Limb (tissue), 2 donors: Measurements from ENCODE around the gene AP5Z1.

Experiments used
- DNase-seq, 2 donors: peaks; one replicate each; pipeline ENCODE4 v3.0.0-alpha.2; 2016; ENCODE audit errors: extremely low spot score in 2 of 2

AP5Z1 gene

GRCh38 chr7:4819560-4820404 lies 44.4 kb downstream of the AP5Z1 start:
- DNase-seq: peak; percentile 8 to 34

GRCh38 chr7:4820405-4820966 lies 45.1 kb downstream of the AP5Z1 start:
- no peak for DNase-seq

- DNase-seq: no peak
These were observed 45.6 kb downstream of the AP5Z1 start for GRCh38 chr7:4820967-4821471.

- no peak for DNase-seq
These were observed 47.3 kb downstream of the AP5Z1 start for GRCh38 chr7:4822677-4823076.

DNA sequence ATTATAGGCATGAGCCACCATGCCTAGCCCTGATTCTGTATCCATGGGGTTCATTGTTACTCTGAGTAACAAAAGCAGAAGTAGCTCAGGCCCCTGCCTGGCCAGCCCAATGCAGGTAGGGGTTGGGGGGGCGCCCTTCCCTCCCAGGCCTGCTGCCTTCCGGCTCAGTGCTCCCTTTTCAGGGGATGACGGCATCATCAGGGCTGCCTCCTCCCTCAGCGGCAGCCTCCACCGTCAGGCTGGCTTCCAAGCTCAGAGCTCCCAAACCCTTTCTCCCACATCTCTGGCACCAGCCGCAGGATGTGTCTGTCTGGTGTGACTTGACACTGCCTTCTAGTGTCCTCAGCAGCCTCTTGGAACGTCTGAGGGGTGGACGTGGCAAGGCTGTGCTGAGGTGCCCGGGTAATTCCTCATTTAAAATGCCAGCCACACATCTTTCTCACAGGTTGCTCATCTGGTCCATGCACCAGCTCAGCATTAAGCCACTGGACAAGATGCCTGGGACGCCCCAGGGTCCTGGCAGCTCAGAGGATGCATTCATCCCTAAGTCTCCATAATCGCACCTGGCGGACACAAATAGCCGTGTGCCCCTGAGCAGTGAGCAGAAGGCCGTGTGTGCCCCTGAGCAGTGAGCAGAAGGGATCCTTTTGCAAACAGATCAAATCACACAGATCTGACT lies 48.2 kb downstream of the AP5Z1 start:
- no peak for DNase-seq

GRCh38 chr7:4824120-4824775 lies 48.8 kb downstream of the AP5Z1 start:
- DNase-seq: no peak

DNA sequence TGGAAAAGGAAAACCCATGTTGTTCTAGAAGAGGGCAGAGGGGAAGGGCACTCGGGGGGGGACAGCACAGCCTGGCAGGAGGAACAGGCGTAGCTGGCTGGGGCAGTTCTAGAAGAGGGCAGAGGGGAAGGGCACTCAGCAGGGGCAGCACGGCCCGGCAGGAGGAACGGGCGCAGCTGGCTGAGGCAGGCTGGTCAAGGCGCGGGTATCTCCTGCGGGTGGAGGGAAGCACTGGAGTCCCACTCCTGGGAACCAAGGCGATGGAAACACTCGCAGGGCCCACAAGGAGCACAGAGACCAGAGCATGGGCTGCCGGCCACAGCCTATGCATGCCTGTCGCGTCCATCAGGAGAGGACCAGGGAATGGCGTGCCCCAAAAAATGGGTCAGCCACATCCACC lies 49.7 kb downstream of the AP5Z1 start:
- DNase-seq: no peak

DNA sequence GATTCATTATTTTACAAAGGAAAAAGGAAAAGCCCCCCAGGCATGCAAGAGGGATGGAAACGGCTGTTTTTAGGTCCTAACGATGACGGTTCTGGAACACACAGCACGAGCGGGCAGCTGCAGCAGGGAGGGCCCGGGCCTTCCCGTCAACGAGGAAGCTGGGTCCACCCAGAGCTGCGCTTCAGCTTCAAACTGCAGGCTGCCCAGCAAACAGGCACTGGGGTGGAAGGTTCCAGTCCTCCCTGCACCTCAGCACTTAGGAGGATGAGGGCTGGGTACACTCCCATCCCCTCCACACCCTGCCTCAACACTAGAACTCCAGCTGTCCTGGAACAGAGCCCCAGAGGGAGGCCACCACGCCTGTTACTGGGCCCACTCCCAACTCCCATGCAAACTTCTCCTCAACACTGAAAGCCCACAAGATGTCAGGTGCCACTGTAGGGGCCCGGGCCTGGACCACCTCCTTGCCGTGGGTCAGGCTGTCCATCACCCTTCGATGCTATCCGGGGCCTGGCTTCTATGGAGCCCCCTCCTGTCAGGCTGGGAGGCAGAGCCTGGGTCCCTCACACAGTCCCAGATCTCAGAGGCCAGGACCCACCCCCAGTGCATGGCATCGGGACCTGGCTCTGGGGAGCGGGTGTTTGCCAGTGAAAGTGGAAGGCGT lies 53.4 kb downstream of the AP5Z1 start:
- DNase-seq: no peak

DNA sequence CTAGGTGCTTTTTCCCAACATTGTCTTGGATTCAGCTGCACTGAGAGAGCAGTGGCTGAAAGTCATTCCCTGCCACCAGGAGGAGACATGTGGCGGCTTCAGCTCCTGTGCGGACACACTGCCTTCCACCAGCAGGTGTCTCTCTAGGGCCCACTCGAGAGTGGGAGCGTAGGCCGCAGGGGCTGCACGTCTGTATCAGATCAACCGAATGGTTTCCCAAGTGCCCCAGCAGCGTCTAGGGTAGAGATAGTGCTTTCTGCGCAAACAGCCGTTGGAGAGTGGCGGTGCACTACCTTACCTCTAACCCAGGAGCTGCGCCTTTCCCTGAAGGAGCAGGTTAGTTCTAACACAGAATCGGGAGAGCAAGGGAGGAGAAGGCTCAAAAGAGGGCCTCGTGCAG lies 54.8 kb downstream of the AP5Z1 start:
- DNase-seq: peak; percentile 64 to 83

DNA sequence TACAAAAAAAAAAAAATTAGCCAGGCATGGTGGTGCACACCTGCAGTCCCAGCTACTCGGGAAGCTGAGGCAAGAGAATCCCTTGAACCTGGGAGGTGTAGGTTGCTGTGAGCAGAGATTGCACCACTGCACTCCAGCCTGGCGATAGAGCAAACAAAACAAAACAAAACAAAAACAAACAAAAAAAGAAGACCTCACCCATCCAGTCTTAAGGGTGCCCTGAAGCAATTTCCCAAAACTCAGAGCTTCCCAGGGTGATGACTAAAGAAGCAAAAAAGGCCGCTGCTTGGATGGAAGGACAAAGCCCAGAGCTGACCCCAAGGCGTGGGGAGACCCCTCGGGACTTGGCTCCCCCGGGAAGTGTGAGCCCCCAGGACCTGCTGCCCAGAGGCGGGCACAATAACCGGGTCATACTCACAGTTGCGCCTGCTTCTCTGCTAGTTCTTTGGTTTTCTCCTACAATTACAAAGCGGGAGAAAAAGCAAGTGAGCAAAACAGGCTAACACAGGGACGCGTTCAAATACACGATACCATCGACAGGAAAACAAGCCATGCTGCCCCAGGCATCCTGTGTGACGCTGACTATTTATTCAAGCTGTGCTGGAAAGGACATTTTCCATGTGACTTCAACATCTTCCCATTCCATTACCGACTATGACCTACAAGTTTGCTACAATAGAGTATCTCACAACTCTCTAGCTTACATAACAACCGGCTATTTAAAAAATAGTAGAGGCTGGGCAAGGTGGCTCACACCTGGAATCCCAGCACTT lies 56.5 kb downstream of the AP5Z1 start:
- no peak for DNase-seq

DNA sequence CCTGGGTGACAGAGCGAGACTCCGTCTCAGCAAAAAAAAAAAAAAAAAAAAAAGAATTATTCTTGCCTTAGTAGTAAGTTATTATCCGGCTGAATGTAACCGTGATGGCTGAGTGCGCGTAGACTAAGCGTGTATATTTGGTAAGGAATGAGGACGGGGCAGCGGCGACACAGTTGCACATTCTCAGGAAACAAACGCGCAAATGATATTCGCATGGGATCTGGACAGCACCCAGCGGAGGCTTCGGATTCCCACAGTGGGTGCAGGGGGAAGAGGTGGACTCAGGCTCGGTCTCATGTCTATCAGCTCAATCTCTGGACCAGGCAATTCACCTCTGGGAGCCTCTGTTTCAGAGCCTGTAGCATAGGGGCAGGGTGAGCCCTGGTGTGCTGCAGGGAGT lies 57.3 kb downstream of the AP5Z1 start:
- no peak for DNase-seq

DNA sequence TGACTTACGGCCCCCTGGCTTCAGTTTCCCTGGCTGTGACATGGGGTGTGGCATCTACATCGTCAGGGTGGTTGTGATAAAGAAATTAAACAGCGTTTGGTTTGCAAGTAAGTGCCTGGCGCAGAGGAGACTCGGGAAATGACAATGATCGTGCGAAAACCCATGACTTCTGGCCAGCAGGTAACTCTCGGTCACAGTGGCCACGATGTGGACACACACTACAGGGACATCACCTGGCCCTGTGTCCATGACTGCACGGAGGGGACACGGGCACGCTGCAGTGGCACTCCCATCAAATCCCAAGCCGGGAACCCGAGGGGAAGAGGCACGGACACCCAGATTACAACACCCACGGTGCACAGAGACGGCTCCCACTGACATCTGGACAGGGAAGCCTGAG lies 57.8 kb downstream of the AP5Z1 start:
- DNase-seq: no peak

- no peak for DNase-seq
These were observed 58.5 kb downstream of the AP5Z1 start for GRCh38 chr7:4833691-4834600.

DNA sequence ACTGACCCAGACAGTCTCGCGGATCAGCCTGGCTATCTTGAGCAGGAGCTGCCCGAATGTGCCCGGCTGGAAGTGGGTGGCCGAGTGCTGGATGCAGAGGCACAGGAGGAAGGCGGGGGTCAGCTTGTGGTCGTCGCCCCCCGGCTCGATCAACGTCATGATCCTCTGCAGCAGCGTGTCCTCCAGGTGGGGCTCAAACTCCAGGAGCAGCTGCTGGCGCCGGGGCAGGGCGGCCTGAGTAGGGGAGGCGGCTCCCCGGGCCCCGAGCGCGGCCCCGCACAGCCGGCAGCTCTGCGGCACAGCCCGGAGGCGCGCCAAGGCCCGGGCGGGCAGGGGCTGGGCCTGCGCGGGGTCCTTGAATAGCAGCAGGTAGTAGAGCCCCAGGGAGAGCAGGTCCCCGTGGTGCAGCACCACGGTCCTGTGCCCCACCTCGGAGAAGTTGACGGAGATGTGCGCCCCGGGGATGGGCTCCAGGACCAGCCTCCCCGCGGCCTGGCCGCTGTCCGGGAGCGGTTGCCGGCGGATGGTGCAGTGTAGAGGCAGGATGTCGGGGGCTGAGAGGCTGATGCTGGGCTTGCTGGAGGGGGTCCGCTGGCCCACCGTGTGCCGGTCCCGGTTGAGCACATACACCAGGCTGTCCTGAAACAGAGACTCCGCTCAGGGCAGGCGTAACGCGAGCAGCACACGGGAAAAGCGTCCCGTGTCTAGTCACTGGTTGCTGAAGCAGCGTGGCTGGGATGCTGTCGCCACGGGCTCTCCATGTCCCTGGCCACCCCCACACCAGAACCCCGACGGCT lies 59.4 kb downstream of the AP5Z1 start:
- no peak for DNase-seq

DNA sequence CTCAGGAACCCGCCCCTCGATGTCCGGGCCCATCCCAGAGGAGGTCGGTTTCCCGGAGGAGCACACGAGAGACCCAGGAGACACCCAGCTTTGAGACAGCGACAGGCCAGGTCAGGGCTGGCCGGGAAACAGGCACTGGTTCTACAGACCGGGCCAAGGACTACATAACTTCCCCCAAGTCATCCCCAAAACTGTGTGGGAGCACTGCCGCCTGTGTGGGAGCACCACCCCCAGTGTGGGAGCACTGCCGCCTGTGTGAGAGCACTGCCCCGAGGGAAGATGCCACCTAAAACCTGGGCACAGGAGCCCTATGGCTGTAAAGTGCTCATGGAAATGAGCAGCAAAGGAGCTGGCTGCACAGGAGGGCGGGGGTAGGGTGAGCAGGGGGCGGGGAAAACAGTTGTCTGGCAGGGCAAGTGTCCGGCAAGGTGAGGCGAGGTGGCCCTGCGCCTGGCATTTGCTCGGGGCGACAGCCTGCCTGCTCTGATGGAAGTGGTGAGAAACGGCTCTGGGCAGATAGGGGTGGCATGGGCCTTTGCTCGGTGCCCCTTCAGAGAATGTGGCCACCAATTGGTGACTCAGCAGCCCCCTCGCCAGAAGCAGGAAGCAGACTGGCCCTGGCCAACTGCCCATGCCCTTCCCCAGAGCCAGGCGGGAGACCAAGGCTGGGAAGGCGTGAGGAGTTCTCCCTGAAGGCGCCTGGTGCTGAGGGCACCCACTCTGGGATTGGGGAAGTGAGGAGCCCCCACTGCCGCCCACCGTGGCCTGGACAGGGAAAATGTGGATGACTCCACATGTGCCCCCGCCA lies 60.2 kb downstream of the AP5Z1 start:
- no peak for DNase-seq

DNA sequence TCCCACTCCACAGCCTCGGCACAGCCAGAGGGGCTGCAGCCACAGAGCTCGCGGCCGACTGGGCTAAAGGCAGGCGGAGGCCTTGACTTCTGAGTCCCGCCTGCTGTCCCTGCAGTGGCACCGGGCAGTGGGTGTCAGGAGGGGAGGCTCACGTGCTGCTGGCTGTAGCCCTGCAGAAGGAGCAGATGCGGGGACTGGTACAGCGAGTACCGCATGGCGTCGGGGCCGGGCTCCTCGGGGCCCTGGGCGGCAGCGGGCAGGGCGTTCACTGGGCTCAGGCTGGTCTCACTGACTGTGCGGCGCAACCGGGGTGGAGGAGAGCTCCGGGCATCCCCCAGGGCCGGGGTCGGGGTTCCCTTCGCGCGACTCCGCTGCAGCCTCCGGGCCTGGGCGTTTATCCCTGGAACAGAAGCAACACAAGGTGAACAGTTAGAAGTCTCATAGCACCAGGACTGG lies 60.8 kb downstream of the AP5Z1 start:
- DNase-seq: no peak

DNA sequence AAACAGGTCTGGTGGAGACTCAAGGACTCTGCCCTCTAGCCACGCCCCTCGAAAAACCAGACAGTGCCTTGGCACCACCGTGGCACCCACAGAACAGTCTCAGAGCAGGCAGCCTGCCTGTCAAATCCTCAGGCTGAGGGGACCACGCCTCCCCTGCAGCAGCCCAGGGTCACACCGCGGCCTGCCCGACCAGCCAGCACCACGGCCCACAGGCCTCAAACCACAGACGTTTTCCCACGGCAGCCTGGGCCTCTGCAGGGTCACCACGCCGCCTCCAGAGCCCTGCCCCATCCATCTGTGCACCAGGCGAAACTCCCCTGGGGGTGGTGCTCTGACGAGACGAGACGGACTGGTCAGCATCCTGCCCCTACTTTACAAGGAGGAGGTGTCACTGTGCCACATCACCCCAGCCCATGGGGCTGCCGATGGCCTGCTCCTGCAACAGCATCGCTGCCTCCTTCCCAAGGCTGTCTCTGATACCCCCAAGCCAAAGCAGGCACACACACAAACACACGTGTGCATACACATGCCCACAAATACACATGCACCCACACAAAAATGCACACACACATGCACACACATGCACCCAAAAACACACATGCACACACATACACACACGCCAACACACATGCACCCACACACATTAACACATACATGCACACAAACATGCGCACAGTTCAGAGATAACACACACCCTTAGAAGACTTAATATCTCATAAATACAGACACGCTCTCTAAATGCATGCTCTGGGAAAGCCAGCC lies 61.8 kb downstream of the AP5Z1 start:
- no peak for DNase-seq
